ENCODE measurements around the gene PAQR9.

DNA sequence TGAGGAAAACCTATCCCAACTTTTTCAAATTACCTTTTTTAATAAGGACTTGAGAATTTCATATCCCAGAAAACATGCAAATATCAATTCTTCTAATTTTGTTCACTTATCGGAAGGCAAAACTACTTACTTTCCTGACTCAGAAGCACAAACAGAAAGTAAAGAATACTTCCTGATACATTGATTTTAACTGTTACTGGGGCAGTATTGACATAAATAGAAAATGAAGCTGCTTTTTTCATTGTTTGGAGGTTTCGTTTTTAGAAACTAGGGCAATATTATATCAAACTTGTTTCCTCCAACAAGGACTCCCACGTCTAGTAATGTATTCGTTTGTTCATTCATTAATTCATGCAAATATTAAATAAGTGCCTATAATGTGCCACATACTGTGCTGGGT is 19.1 kb downstream of the PAQR9 start:
- no peak for TF ChIP-seq CTCF (IDR thresholded peaks at IDR 0.05)
- TF ChIP-seq POLR2A (IDR thresholded peaks at IDR 0.05) = no peak

Data from lower leg skin (tissue), 3 donors.